ENCODE results near the gene LAMP1.
"Not testable (repeated sequence)": the region's sequence is repeated elsewhere in the genome, so short reads cannot be mapped to it uniquely, and the experiment has no call there.

Gene LAMP1

GRCh38 chr13:113358653-113359190 is 61.7 kb downstream of the LAMP1 start:
- no peak for DNase-seq

DNA sequence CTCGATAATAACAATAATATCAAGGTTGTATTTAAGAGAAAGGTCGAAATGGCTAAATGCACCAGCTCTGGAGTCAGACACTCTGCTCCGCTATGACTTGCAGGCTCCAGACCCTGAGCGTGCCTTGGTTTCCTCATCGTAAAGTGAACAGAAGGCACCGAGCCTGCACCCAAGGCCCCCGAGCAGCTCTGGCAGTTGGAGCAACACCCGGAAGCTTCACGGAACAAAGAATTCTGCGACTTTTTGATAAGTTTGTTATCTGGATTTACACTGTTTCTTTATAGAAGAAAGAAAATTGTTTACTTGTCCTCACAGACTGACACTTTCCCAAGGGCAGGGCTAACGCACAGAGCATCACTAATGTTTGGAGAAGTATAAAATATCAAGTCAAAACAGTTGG is 62.5 kb downstream of the LAMP1 start:
- DNase-seq = no peak

- DNase-seq = no peak
Observed at GRCh38 chr13:113360446-113360845, 63.4 kb downstream of the LAMP1 start.

DNA sequence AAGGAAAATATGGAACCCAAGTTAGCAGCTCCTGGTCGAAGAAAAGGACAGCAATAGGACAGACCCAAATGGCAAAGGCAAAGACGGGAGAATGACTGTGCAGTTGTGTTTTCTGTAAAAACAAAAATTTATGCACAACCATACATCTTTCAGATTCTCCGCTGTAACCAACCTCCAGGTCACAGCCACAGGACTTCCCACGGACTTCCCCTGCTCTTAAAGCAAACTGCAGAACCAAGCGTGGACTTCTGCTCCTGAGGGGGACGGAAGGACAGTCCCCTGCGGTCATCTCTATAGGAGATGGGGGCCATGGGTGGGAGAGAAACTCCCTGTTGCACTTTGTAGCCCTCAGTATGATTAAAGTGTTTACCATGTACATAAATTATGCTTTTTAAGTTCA is 64.4 kb downstream of the LAMP1 start:
- DNase-seq = no peak

DNA sequence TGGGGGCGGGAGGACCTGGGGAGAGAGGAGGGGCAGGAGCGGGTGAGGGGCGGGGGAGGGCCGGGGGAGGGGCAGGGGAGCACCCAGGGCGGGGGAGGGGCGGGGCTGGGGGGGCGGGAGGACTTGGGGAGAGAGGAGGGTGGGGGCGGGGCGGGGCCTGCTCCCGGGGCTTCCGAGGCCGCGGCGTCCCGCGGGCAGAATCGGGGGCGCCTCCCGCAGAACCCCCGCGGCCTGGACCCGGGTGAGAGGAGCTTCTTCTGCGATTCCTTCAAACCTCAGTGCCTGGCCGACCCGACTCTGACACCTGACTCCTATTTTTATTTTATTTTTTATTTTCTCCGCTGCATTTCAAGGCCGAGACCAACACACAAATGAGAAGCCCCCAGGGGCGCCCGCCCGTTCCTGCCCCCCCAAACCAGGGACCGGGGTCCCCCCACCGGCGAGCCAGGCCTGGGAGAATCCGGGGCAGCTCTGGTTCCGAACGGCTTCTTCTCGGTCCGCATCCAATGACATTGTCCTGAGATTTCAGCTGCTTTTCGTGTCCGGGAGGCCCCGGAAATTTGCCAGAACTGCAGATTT is 67.4 kb downstream of the LAMP1 start:
- no peak for DNase-seq

DNA sequence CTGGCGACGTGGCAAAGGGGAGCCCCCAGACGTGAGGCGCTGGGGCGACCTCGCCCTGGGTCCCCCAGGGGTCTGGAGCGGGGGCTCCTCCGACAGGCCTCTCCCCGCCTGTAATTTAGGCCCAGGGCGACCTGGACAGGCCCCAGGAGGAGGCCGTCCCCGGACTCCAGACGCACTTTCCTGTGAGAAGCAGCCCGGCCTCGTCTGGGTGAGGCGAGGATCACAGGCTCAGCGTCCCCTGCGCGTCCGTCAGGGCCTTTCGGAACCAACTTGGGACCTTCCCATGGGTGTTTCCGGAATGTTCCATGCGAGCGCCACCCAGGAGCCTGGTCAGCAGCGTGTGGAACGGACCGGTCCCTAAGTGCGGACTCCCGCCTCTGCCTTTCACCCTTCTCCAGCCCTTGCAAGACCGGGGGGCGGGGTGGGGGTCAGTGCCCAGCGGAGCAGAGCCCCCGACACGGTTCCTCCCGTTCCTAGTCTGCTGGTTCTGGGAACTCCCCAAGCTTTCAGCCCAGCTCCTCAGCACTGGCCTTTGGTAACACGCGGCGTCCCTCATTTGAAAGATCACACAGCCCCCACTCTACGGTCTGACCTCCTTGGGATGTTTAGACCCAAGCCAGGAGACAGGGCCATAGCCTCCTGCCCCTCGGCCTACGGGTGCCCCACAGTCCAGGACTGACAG is 68.0 kb downstream of the LAMP1 start:
- DNase-seq = no peak

- DNase-seq = no peak
Observed at GRCh38 chr13:113365583-113365970, 68.5 kb downstream of the LAMP1 start.

DNA sequence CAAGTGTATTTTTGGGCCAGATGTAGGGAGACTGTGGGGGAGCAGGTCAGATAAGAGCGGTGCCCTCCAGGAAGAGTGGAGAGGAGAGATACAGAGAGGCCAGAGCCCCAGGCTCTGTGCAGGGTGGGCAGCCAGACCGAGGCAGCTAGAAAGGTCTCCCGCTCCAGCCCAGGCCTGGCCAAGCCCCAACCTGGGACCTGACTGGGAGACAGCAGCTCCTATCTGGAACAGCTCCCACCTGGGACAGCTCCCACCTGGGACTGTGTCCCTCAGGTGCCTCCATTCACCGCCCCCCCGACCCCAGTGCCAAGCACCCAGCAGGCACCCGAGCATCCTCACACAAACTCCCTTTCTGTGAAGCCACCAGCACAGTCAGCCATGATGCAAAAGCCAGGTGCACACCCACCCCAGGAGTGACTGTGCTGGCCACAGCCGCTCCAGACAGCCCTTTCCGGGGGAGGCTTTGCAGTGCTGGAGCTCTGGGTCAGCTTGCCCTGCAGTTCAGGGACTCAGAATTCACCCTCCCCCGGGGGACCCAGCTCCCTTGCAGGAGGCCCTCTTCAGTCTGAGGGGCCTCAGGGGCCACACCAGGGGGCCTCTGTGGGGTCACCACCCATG is 69.0 kb downstream of the LAMP1 start:
- no peak for DNase-seq

GRCh38 chr13:113367020-113367560 is 70.1 kb downstream of the LAMP1 start:
- no peak for DNase-seq

DNA sequence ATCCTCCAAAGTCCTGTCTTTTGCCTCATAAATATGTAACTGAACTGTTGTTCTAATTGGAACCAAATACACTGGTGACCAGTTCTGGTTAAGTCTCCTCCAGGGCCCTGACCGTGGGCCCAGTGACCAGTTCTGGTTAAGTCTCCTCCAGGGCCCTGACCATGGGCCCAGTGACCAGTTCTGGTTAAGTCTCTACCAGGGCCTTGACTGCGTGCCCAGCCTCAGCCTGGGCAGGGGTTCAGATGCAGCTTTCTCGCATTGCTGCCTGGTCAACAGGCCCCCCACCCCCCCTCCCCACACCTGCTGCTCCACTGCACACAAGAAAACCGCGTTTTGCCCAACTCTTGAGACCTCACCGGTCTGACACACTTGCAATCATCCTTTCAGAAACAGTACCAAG is 70.7 kb downstream of the LAMP1 start:
- no peak for DNase-seq

- DNase-seq = not testable (repeated sequence)
Observed at GRCh38 chr13:113368353-113368752, 71.3 kb downstream of the LAMP1 start.

- DNase-seq = no peak
Observed at GRCh38 chr13:113369189-113369588, 72.2 kb downstream of the LAMP1 start.

GRCh38 chr13:113369881-113370280 is 72.8 kb downstream of the LAMP1 start:
- DNase-seq = no peak

- DNase-seq = no peak
Observed at GRCh38 chr13:113371061-113371460, 74.0 kb downstream of the LAMP1 start.

- not testable (repeated sequence) for DNase-seq
Observed at GRCh38 chr13:113371701-113372100, 74.7 kb downstream of the LAMP1 start.

Data from activated CD4-positive, alpha-beta T cell treated with anti-CD3 and anti-CD28 coated beads, Interleukin-2, Interleukin-6, amounts not matched to agents 100 ng/mL and 50 ng/mL, durations not matched to agents 16 hours and 8 hours (primary cell).